ENCODE data around the gene TSPAN16.

- TF ChIP-seq, protein P1, sequence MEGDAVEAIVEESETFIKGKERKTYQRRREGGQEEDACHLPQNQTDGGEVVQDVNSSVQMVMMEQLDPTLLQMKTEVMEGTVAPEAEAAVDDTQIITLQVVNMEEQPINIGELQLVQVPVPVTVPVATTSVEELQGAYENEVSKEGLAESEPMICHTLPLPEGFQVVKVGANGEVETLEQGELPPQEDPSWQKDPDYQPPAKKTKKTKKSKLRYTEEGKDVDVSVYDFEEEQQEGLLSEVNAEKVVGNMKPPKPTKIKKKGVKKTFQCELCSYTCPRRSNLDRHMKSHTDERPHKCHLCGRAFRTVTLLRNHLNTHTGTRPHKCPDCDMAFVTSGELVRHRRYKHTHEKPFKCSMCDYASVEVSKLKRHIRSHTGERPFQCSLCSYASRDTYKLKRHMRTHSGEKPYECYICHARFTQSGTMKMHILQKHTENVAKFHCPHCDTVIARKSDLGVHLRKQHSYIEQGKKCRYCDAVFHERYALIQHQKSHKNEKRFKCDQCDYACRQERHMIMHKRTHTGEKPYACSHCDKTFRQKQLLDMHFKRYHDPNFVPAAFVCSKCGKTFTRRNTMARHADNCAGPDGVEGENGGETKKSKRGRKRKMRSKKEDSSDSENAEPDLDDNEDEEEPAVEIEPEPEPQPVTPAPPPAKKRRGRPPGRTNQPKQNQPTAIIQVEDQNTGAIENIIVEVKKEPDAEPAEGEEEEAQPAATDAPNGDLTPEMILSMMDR (IDR thresholded peaks at IDR 0.05), result no peak
- no peak for TF ChIP-seq POLR2A (IDR thresholded peaks at IDR 0.05)
These were observed 49.3 kb downstream of the TSPAN16 start for GRCh38 chr19:11345122-11345803.
